Smooth muscle cell of the coronary artery (primary cell): ENCODE data around the gene MEX3C. TPM values are rescaled to one million over a fixed set of nuclear protein-coding genes. Genes with fewer than 3 reads are reported as not detected.

Experiments
- total RNA-seq: library from RNA; depleted of rRNA; stranded (reverse); fragments of >200 nt; gene quantifications from 2 replicates; pipeline ENCODE4 v1.2.3, GENCODE V29; 2014; ENCODE audit warnings: low replicate concordance

MEX3C gene
- total RNA-seq: 24.2 and 29.3 TPM in 2 replicates

GRCh38 chr18:51197661-51198424 lies at the start of gene MEX3C:
MEX3C (minus strand) TSS chr18:51197681; CDS start chr18:51197320, 361 bp downstream.

Other genes with a start within 250 kb of the MEX3C start
- 2.3 and 5.8 TPM in 2 replicates for gene ELAC1, start 229.6 kb downstream of the MEX3C start, total RNA-seq
- gene SMAD4, start 167.5 kb downstream of the MEX3C start, total RNA-seq: 62.1 and 117 TPM in 2 replicates